Measurements from ENCODE around the gene TGFB2. TPM values are rescaled to one million over a fixed set of nuclear protein-coding genes. Genes with fewer than 3 reads are reported as not detected.

TGFB2 gene
- total RNA-seq, 2 donors from 2014 or later, result 0.27 to 4.6 TPM

GRCh38 chr1:218401998-218402785 is 57.1 kb downstream of the TGFB2 start:
- Histone ChIP-seq H3K27ac (no peak overlapping the region), H3K9ac (ENCODE audit: low read depth in 2 of 2, low read length in 2 of 2) (no peak overlapping the region), H3K27me3 (no peaks in the 10 kb centered on the region), H3K4me3 (no peak overlapping the region), H3K4me1 (no peaks in the 10 kb centered on the region), H3K9me3 (no peaks in the 10 kb centered on the region), H3K36me3 (no peaks in the 10 kb centered on the region)
- TF ChIP-seq CTCF (IDR thresholded peaks at IDR 0.05), result no peak
- intact Hi-C loops (cut with DNase I), result no loop called here
- no peak for DNase-seq

- no peaks in the 10 kb centered on the region for H3K4me1 ChIP-seq
- no peak for DNase-seq
- H3K27me3 ChIP-seq, result no peaks in the 10 kb centered on the region
- no peaks in the 10 kb centered on the region for H3K36me3 ChIP-seq
- H3K9ac ChIP-seq (ENCODE audit: low read depth in 2 of 2, low read length in 2 of 2), result no peak overlapping the region
- TF ChIP-seq CTCF (IDR thresholded peaks at IDR 0.05), result no peak
- intact Hi-C loops (cut with DNase I), result no loop called here
- H3K9me3 ChIP-seq, result no peaks in the 10 kb centered on the region
- no peak overlapping the region for H3K4me3 ChIP-seq
- no peak overlapping the region for H3K27ac ChIP-seq
Observed at GRCh38 chr1:218402786-218403120, 57.6 kb downstream of the TGFB2 start.

- H3K27me3 ChIP-seq, result no peaks in the 10 kb centered on the region
- H3K9ac ChIP-seq (ENCODE audit: low read depth in 2 of 2, low read length in 2 of 2), result no peak overlapping the region
- TF ChIP-seq CTCF (IDR thresholded peaks at IDR 0.05), result no peak
- DNase-seq, result no peak
- no peaks in the 10 kb centered on the region for H3K9me3 ChIP-seq
- no peak overlapping the region for H3K4me3 ChIP-seq
- no peaks in the 10 kb centered on the region for H3K36me3 ChIP-seq
- intact Hi-C loops (cut with DNase I), result no loop called here
- no peak overlapping the region for H3K27ac ChIP-seq
- H3K4me1 ChIP-seq, result no peaks in the 10 kb centered on the region
Observed at GRCh38 chr1:218403300-218403699, 58.2 kb downstream of the TGFB2 start.

GRCh38 chr1:218407630-218408029 is 62.5 kb downstream of the TGFB2 start:
- H3K36me3 ChIP-seq, result no peaks in the 10 kb centered on the region
- no peaks in the 10 kb centered on the region for H3K27me3 ChIP-seq
- no peak for DNase-seq
- H3K9ac ChIP-seq (ENCODE audit: low read depth in 2 of 2, low read length in 2 of 2), result no peak overlapping the region
- intact Hi-C loops (cut with DNase I), result no loop called here
- H3K4me1 ChIP-seq, result no peaks in the 10 kb centered on the region
- no peak overlapping the region for H3K27ac ChIP-seq
- no peak overlapping the region for H3K4me3 ChIP-seq
- no peaks in the 10 kb centered on the region for H3K9me3 ChIP-seq
- no peak for TF ChIP-seq CTCF (IDR thresholded peaks at IDR 0.05)

- H3K27ac ChIP-seq, result no peak overlapping the region
Observed at GRCh38 chr1:218408135-218408534, 63.0 kb downstream of the TGFB2 start.

More at GRCh38 chr1:218408135-218408534, 63.0 kb downstream of the TGFB2 start:
- H3K4me1 ChIP-seq, result no peaks in the 10 kb centered on the region
- intact Hi-C loops (cut with DNase I), result no loop called here
- no peaks in the 10 kb centered on the region for H3K36me3 ChIP-seq
- H3K9ac ChIP-seq (ENCODE audit: low read depth in 2 of 2, low read length in 2 of 2), result no peak overlapping the region
- TF ChIP-seq CTCF (IDR thresholded peaks at IDR 0.05), result no peak
- H3K4me3 ChIP-seq, result no peak overlapping the region
- DNase-seq, result no peak
- no peaks in the 10 kb centered on the region for H3K27me3 ChIP-seq
- no peaks in the 10 kb centered on the region for H3K9me3 ChIP-seq

Data from colonic mucosa (tissue), 4 donors.